ENCODE data around the gene KATNB1.

KATNB1 gene

DNA sequence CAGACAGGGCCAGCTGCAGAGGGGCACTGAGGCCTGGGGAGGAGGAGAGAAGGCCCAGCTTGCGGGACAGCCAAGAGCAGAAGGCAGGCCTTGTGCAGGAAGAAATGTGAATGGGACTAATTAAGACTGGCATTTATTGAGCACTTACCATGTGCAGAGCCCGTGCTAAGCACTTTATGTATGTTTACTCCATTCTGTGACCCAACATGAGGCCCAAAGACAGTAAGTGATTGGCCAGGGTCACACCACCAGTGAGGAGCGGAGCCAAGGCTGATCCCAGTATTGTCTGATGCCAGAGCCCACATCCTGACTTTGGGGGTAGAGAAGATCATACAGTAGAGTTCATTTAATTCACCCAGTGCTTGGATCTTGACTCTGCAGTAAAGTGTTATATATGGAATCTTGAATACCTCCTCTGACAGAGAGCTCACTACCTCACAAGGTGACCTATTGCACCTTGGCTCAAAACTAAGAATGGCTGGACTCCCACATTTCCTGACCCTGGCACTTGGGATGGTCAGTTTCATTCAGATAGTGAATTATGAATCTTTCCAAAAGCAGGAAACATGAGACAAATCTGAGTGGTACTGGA lies 13.6 kb downstream of the KATNB1 start:
- Mint-ChIP-seq H3K9me3 (no peaks in the 10 kb centered on the region), H3K27ac (no peak overlapping the region), H3K36me3 (peaks cover 2% of the 10 kb centered on the region), H3K27me3 (no peaks in the 10 kb centered on the region), H3K4me3 (no peak overlapping the region), H3K4me1 (no peaks in the 10 kb centered on the region)
- CTCF ChIA-PET, result no interaction called here
- DNase-seq, result no peak

GRCh38 chr16:57749856-57750452 lies 14.4 kb downstream of the KATNB1 start:
- Mint-ChIP-seq H3K4me3 (no peak overlapping the region), H3K36me3 (peaks cover 2% of the 10 kb centered on the region), H3K4me1 (no peaks in the 10 kb centered on the region), H3K9me3 (no peaks in the 10 kb centered on the region), H3K27ac (peak overlapping the region; percentile 84), H3K27me3 (no peaks in the 10 kb centered on the region)
- CTCF ChIA-PET, result no interaction called here
- DNase-seq, result no peak

GRCh38 chr16:57750796-57751538 lies 15.4 kb downstream of the KATNB1 start:
- DNase-seq, result no peak
- H3K9me3 Mint-ChIP-seq, result no peaks in the 10 kb centered on the region
- CTCF ChIA-PET, result interaction anchor here (0.5 to 1.3 kb wide), 3 partner anchors 15 to 175 kb away, joined by 3 to 5 read pairs (median 4); no protein-coding TSS in a partner anchor
- peak overlapping the region; percentile 66 for H3K27ac Mint-ChIP-seq
- H3K27me3 Mint-ChIP-seq, result no peaks in the 10 kb centered on the region
- H3K4me3 Mint-ChIP-seq, result no peak overlapping the region
- H3K4me1 Mint-ChIP-seq, result no peaks in the 10 kb centered on the region
- peaks cover 2% of the 10 kb centered on the region for H3K36me3 Mint-ChIP-seq

- Mint-ChIP-seq H3K36me3 (peaks cover 2% of the 10 kb centered on the region), H3K27me3 (no peaks in the 10 kb centered on the region), H3K4me3 (no peak overlapping the region), H3K9me3 (no peaks in the 10 kb centered on the region), H3K27ac (no peak overlapping the region), H3K4me1 (no peaks in the 10 kb centered on the region)
- CTCF ChIA-PET, result interaction anchor here (0.5 to 1.3 kb wide), 3 partner anchors 15 to 176 kb away, joined by 3 to 5 read pairs (median 4); no protein-coding TSS in a partner anchor
- DNase-seq, result no peak
These were observed 16.1 kb downstream of the KATNB1 start for GRCh38 chr16:57751539-57752202.

DNA sequence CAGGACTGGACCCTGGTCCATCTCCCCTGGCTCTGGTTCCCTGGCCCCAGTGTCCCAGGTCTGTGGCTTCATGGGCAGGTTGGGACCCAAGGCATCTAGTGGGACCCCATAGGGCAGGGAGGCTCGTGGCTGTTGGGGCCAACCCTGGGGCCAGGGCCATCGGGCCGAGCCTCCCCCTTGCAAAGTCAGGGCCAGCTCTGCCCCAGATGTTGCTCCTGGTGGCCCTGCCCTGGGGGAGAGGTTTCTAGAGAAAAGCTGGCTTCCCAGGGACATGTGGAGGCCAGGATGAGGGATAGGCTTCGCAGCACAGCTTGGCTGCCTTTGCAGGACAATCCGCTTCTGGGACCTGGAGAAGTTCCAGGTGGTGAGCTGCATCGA lies 16.6 kb downstream of the KATNB1 start:
- Mint-ChIP-seq H3K36me3 (peaks cover 2% of the 10 kb centered on the region), H3K27ac (no peak overlapping the region), H3K4me1 (no peaks in the 10 kb centered on the region), H3K9me3 (no peaks in the 10 kb centered on the region), H3K4me3 (no peak overlapping the region), H3K27me3 (no peaks in the 10 kb centered on the region)
- no peak for DNase-seq
- CTCF ChIA-PET, result interaction anchor here (1.3 kb wide), 1 partner anchor 16 kb away, joined by 5 read pairs; no protein-coding TSS in a partner anchor

- no peak for DNase-seq
- H3K4me1 Mint-ChIP-seq, result no peaks in the 10 kb centered on the region
- CTCF ChIA-PET, result no interaction called here
- H3K36me3 Mint-ChIP-seq, result peaks cover 2% of the 10 kb centered on the region
- no peaks in the 10 kb centered on the region for H3K27me3 Mint-ChIP-seq
- H3K9me3 Mint-ChIP-seq, result no peaks in the 10 kb centered on the region
- no peak overlapping the region for H3K27ac Mint-ChIP-seq
- H3K4me3 Mint-ChIP-seq, result no peak overlapping the region
These were observed 17.2 kb downstream of the KATNB1 start for GRCh38 chr16:57752581-57753447.

DNA sequence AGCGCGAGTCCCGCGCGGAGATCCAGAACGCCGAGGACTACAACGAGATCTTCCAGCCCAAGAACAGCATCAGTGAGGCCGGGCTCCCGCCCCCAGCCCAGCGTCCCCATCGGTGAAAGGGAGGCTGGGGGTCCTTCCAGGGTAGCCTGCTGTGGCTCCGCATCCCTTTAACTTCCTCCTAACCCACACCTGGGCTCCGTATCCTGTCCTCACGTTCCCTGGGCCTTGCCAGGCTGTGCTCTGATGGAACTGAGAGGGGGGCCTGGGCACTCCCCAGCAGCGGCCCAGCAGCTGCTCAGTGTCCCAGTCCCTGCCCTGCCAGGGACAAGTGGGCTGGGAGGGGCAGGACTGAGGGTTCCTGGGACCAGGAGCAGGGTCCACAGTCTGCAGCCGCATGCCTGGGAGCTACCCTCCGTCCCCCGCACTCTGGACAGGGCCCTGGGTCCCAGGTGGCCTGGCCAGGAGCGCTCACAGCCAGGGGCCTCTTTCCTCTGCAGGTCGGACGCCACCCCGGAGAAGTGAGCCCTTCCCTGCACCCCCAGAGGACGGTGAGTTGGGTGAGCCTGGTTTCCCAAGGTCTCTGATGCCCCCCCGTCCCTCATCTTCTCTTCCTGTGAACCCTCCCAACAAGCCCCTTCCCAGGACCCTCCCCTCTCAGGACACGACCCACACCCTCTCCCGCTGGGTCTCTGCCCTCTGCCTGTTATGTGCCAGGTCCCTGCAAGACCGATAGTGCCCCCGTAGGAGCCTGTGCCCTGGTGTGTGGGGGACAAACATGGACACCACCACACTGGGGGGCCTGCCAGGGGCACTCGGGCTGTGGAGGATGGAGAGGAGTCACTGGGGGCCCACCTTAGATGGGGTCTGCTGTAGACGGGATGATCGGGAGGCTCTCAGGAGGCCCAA lies 18.1 kb downstream of the KATNB1 start:
- H3K4me1 Mint-ChIP-seq, result no peaks in the 10 kb centered on the region
- no peaks in the 10 kb centered on the region for H3K9me3 Mint-ChIP-seq
- CTCF ChIA-PET, result no interaction called here
- DNase-seq, result no peak
- H3K27ac Mint-ChIP-seq, result no peak overlapping the region
- H3K36me3 Mint-ChIP-seq, result peaks cover 2% of the 10 kb centered on the region
- H3K4me3 Mint-ChIP-seq, result no peak overlapping the region
- H3K27me3 Mint-ChIP-seq, result no peaks in the 10 kb centered on the region

DNA sequence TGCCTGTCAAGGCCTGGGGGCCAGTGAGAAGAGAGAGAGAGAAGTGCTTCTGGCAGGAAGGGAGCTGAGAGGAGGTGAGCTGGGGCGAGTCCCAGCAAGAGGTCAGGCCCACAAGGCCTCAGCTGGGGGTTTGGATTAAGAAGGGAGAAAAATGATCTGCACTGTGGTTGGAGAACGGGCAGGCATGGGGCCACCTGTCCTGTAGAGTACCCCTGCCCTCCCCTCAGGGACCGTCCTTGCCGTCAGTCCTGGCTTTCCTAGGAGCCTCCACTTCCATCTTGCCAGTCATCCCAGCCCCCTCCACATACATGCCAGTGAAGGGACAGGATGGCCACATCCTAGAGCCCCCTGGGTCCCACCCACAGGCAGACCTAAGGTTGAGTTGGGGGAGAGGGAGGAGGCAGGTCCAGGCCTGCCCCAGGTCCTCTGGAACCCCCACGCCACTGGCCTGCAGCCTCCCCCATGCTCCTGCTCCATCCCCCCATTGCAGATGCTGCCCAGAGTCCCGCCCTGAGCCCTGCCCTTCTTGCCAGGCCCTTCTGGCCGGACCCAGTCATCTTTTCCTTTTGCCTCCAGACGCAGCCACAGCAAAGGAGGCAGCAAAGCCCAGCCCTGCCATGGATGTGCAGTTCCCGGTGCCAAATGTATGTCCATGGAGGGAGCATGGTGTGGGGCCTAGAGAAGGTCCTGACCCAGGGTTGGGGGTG lies 18.9 kb downstream of the KATNB1 start:
- Mint-ChIP-seq H3K27me3 (no peaks in the 10 kb centered on the region), H3K4me1 (no peaks in the 10 kb centered on the region), H3K4me3 (no peak overlapping the region), H3K27ac (no peak overlapping the region), H3K36me3 (no peaks in the 10 kb centered on the region), H3K9me3 (no peaks in the 10 kb centered on the region)
- CTCF ChIA-PET, result no interaction called here
- DNase-seq, result no peak

DNA sequence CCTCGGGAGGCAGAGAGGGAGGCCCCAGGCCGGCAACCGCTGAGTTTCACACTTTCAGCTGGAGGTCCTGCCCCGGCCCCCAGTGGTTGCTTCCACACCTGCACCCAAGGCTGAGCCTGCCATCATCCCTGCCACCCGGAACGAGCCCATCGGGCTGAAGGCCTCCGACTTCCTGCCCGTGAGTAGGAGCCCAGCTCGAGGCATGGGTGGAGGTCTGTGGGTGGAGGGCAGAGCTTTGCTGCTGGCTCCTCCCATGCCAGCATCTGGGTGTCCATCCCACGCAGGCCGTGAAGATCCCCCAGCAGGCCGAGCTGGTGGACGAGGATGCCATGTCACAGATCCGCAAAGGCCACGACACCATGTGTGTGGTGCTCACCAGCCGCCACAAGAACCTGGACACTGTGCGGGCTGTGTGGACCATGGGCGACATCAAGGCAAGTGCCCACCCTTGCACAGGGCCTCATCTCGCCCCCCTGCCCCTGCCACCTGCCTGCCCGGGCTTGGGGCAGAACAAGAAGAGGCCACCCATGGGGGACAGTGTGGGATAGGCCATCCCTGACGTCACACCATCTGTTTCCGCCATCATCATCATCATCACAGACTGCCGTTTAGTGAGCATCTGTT lies 19.6 kb downstream of the KATNB1 start:
- H3K9me3 Mint-ChIP-seq, result no peaks in the 10 kb centered on the region
- no peak overlapping the region for H3K27ac Mint-ChIP-seq
- no peaks in the 10 kb centered on the region for H3K4me1 Mint-ChIP-seq
- no peak for DNase-seq
- H3K36me3 Mint-ChIP-seq, result no peaks in the 10 kb centered on the region
- no peaks in the 10 kb centered on the region for H3K27me3 Mint-ChIP-seq
- CTCF ChIA-PET, result no interaction called here
- no peak overlapping the region for H3K4me3 Mint-ChIP-seq

GRCh38 chr16:57755726-57756423 lies 20.3 kb downstream of the KATNB1 start:
- no peak overlapping the region for H3K4me3 Mint-ChIP-seq
- no peak overlapping the region for H3K27ac Mint-ChIP-seq
- CTCF ChIA-PET, result interaction anchor here (1.1 to 1.6 kb wide), 4 partner anchors 107 to 179 kb away, joined by 3 to 5 read pairs (median 4); no protein-coding TSS in a partner anchor
- no peaks in the 10 kb centered on the region for H3K27me3 Mint-ChIP-seq
- H3K9me3 Mint-ChIP-seq, result no peaks in the 10 kb centered on the region
- no peaks in the 10 kb centered on the region for H3K4me1 Mint-ChIP-seq
- no peaks in the 10 kb centered on the region for H3K36me3 Mint-ChIP-seq
- no peak for DNase-seq

GRCh38 chr16:57756424-57757325 lies 21.1 kb downstream of the KATNB1 start:
- H3K4me1 Mint-ChIP-seq, result no peaks in the 10 kb centered on the region
- no peak overlapping the region for H3K27ac Mint-ChIP-seq
- DNase-seq, result no peak

More at GRCh38 chr16:57756424-57757325, 21.1 kb downstream of the KATNB1 start:
- H3K9me3 Mint-ChIP-seq, result no peaks in the 10 kb centered on the region
- H3K36me3 Mint-ChIP-seq, result no peaks in the 10 kb centered on the region
- CTCF ChIA-PET, result interaction anchor here (0.6 to 1.8 kb wide), 10 partner anchors 11 to 319 kb away, joined by 3 to 8 read pairs (median 4); no protein-coding TSS in a partner anchor
- no peaks in the 10 kb centered on the region for H3K27me3 Mint-ChIP-seq
- H3K4me3 Mint-ChIP-seq, result no peak overlapping the region

Measured in activated naive CD4-positive, alpha-beta T cell treated with anti-CD3 and anti-CD28 coated beads, Interleukin-2, amount 10 ng/mL, durations not matched to agents 7 days and 5 days (primary cell).